ENCODE measurements around the gene ITGB8. TPM values are rescaled to one million over a fixed set of nuclear protein-coding genes. Genes with fewer than 3 reads are reported as not detected.
"Not testable (repeated sequence)": the region's sequence is repeated elsewhere in the genome, so short reads cannot be mapped to it uniquely, and the experiment has no call there.

Gene ITGB8
- total RNA-seq, 3 donors from 2014 or later, result 9.3 to 11.6 (median 10.8) TPM

GRCh38 chr7:20298486-20298901 lies 32.2 kb upstream of the ITGB8 start:
- H3K4me3 ChIP-seq, result no peak overlapping the region
- no peaks in the 10 kb centered on the region for H3K9me3 ChIP-seq
- ATAC-seq, result no peak
- no peaks in the 10 kb centered on the region for H3K4me1 ChIP-seq (ENCODE audit: low read depth)
- no peaks in the 10 kb centered on the region for H3K36me3 ChIP-seq (ENCODE audit: low read depth)
- intact Hi-C loops (cut with DNase I, micrococcal nuclease), result no loop called here
- no peak for DNase-seq
- TF ChIP-seq CTCF (IDR thresholded peaks at IDR 0.05), result no peak

GRCh38 chr7:20299145-20299544 lies 31.6 kb upstream of the ITGB8 start:
- ATAC-seq (no peak), DNase-seq (no peak)
- Histone ChIP-seq H3K9me3 (no peaks in the 10 kb centered on the region), H3K36me3 (ENCODE audit: low read depth) (no peaks in the 10 kb centered on the region), H3K4me3 (no peak overlapping the region), H3K4me1 (ENCODE audit: low read depth) (no peaks in the 10 kb centered on the region)
- TF ChIP-seq CTCF (IDR thresholded peaks at IDR 0.05), result no peak
- intact Hi-C loops (cut with DNase I, micrococcal nuclease), result no loop called here

- no peaks in the 10 kb centered on the region for H3K4me1 ChIP-seq (ENCODE audit: low read depth)
- ATAC-seq (peak; percentile 16), DNase-seq (no peak)
- no peaks in the 10 kb centered on the region for H3K36me3 ChIP-seq (ENCODE audit: low read depth)
- no peak for TF ChIP-seq CTCF (IDR thresholded peaks at IDR 0.05)
- no peak overlapping the region for H3K4me3 ChIP-seq
- intact Hi-C loops (cut with DNase I, micrococcal nuclease), result loop anchor here in 1 of 2 donors (10.0 kb wide), 1 partner anchor 85 kb away; the partner anchor contains the start of gene MACC1
- H3K9me3 ChIP-seq, result no peaks in the 10 kb centered on the region
These were observed 30.9 kb upstream of the ITGB8 start for GRCh38 chr7:20299647-20300312.

- H3K4me1 ChIP-seq (ENCODE audit: low read depth), result peaks cover 1% of the 10 kb centered on the region
- no peak for TF ChIP-seq CTCF (IDR thresholded peaks at IDR 0.05)
- H3K4me3 ChIP-seq, result no peak overlapping the region
- no peaks in the 10 kb centered on the region for H3K36me3 ChIP-seq (ENCODE audit: low read depth)
- ATAC-seq, result no peak
- no peak for DNase-seq
- intact Hi-C loops (cut with DNase I, micrococcal nuclease), result loop anchor here in 1 of 2 donors (10.0 kb wide), 1 partner anchor 87 kb away; the partner anchor contains the start of gene MACC1
- no peaks in the 10 kb centered on the region for H3K9me3 ChIP-seq
These were observed 29.3 kb upstream of the ITGB8 start for GRCh38 chr7:20301311-20301939.

- not testable (repeated sequence) for H3K4me1 ChIP-seq (ENCODE audit: low read depth); H3K9me3 ChIP-seq; H3K4me3 ChIP-seq; ATAC-seq; H3K36me3 ChIP-seq (ENCODE audit: low read depth)
- peak in 1 of 3 donors; percentile 27 for DNase-seq
- intact Hi-C loops (cut with DNase I, micrococcal nuclease), result loop anchor here in 1 of 2 donors (10.0 kb wide), 1 partner anchor 87 kb away; the partner anchor contains the start of gene MACC1
These were observed 28.4 kb upstream of the ITGB8 start for GRCh38 chr7:20302300-20302699.

- no peaks in the 10 kb centered on the region for H3K9me3 ChIP-seq
- no peak for DNase-seq
- intact Hi-C loops (cut with DNase I, micrococcal nuclease), result loop anchor here in 1 of 2 donors (10.0 kb wide), 1 partner anchor 88 kb away; the partner anchor contains the start of gene MACC1
- no peak overlapping the region for H3K4me3 ChIP-seq
- no peak for TF ChIP-seq CTCF (IDR thresholded peaks at IDR 0.05)
- H3K36me3 ChIP-seq (ENCODE audit: low read depth), result no peaks in the 10 kb centered on the region
- no peak for ATAC-seq
- H3K4me1 ChIP-seq (ENCODE audit: low read depth), result peaks cover 10% of the 10 kb centered on the region
These were observed 27.8 kb upstream of the ITGB8 start for GRCh38 chr7:20302891-20303290.
